Body of pancreas (tissue), 4 donors: ENCODE results near the gene DENND1A.

Experiments
- POLR2A ChIP-seq, 3 donors: fragments of 450-650 bp; IDR thresholded peaks; one replicate each; pipeline ENCODE4 v1.6.1; 2016; ENCODE audit warnings: antibody characterized with exemption in 3 of 3, mild to moderate bottlenecking in 2 of 3
- TF ChIP-seq, protein P1 (sequence below), 7 experiments: fragments of 450-650 bp in 4 of 7; fragments of 200-600 bp in 3 of 7; sonication (generic) in 3 of 7; IDR thresholded peaks; one replicate each; pipeline ENCODE4 v1.5.1; 2016 to 2019; ENCODE audit warnings: antibody characterized with exemption in 7 of 7

DNA sequence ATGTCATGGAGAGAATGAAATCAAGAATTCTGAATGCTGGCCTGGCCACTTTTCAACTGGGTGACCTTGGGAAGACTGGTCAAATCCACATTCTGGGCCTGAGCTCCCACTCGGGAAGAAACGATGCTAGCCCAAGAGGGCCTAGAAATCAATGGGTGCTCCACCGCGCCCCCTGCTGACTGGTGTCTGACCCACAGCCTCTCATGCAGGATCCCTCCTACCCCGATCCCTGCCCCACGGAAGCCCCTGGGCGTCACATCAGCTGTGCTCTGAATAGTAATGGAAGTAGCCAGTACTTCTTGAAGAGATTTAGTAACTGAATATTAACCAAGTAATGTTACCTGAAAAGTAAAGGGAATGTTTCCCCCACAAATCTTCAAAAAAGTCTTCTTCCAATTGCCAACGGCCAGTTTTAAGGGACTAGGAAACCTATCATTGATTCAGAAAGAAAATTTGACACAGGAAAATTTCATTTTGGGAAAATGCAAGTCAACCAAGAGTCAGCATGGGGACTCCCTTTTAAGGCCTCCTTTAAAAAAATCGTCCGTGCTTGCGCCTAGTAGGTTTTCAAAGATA, 530.0 kb downstream of the DENND1A start:
- TF ChIP-seq, protein P1, sequence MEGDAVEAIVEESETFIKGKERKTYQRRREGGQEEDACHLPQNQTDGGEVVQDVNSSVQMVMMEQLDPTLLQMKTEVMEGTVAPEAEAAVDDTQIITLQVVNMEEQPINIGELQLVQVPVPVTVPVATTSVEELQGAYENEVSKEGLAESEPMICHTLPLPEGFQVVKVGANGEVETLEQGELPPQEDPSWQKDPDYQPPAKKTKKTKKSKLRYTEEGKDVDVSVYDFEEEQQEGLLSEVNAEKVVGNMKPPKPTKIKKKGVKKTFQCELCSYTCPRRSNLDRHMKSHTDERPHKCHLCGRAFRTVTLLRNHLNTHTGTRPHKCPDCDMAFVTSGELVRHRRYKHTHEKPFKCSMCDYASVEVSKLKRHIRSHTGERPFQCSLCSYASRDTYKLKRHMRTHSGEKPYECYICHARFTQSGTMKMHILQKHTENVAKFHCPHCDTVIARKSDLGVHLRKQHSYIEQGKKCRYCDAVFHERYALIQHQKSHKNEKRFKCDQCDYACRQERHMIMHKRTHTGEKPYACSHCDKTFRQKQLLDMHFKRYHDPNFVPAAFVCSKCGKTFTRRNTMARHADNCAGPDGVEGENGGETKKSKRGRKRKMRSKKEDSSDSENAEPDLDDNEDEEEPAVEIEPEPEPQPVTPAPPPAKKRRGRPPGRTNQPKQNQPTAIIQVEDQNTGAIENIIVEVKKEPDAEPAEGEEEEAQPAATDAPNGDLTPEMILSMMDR (IDR thresholded peaks at IDR 0.05): peak in 1 of 7 experiments; percentile 21
- no peak for TF ChIP-seq POLR2A (IDR thresholded peaks at IDR 0.05)
